ENCODE data around the gene TLK2.
"Not testable (repeated sequence)": the region's sequence is repeated elsewhere in the genome, so short reads cannot be mapped to it uniquely, and the experiment has no call there.

Gene TLK2

DNA sequence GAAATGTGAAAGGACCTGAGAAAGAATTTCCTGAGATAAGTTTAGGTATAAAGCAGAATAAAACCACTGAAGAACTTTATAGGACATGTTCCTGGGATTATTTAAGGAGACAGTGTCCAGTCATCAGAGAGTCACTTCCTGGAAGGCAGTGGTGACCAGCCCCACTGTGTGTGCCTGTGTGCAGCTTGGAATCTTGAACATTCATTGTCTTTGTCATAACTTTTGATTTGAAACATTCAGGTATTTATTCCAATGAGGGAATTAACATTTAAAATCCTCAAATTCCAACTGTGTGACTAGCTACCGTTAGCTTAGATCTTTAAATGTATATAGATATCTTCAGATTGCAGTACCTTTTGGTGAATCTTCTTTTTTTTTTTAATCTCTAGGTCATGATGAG, 87.2 kb downstream of the TLK2 start:
- no peak for DNase-seq

- DNase-seq = no peak
Measured at GRCh38 chr17:62566996-62567578, 88.5 kb downstream of the TLK2 start.

DNA sequence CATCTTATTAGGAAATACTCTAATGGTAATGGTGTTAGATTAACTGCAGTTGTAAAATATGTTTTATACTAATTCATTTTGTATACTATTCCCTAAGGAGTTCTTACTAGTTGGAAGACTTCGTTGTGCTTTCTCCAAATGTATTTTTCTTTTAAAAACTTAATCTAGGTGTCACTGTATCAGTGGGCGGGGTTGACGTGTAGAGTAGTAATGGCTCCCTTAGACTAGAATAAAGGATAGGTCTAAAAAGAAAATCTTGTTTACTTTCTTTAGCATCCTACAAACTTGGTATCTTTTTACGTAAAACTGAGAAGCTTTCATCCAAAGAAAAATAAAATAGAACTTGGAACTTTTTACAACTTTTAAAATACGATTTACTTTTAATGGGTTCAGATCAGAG, 93.9 kb downstream of the TLK2 start:
- no peak for DNase-seq

DNA sequence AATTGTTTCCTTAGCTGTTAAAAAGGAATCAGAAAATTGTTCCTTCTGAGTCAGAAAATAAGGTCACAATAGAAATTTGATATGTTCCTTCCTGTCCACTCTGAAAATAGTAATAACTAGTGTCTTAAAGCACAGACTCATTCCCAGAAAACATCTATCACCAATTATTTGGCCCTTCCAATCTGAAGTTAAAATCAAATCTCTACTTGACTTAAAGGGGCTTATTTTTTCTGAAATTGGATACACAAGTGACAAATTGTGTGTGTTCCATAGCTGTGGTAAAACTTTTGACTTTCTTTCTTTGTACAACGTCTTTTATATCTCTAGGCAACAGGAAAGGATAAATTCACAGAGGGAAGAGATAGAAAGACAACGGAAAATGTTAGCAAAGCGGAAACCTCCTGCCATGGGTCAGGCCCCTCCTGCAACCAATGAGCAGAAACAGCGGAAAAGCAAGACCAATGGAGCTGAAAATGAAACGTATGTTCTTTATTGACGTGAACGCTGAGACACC, 94.3 kb downstream of the TLK2 start:
- DNase-seq = no peak

DNA sequence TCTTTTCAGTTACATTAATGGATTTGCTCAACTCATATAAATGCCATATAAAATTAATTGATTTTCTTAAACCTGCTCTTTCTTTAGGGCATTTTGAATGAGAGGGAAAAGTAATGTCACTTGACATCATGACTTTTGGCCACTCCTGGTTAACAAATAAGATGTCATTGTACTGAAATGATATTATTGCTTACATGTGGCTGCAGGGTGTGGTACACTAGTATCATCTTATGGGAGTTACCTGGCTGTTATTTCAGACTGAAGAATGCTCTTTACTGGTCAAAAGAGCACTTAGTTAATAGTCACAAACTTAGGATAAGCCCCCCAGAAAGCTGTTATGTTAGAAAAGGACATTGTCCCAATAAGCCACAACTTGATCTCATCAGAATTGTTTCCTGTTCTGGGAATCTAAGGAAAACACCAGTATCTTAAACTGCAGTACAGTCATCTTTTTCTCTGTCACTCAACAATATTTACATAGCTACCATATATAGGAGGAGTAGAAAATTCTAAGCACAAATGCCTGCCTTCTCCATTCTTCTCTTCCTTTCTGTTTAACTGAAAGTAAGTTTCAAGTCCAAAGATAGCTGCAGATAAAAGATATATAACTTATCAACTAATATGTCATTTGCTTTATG, 95.0 kb downstream of the TLK2 start:
- DNase-seq = no peak

- no peak for DNase-seq
Measured at GRCh38 chr17:62576382-62576781, 97.8 kb downstream of the TLK2 start.

- no peak for DNase-seq
Measured at GRCh38 chr17:62578757-62579487, 100.3 kb downstream of the TLK2 start.

DNA sequence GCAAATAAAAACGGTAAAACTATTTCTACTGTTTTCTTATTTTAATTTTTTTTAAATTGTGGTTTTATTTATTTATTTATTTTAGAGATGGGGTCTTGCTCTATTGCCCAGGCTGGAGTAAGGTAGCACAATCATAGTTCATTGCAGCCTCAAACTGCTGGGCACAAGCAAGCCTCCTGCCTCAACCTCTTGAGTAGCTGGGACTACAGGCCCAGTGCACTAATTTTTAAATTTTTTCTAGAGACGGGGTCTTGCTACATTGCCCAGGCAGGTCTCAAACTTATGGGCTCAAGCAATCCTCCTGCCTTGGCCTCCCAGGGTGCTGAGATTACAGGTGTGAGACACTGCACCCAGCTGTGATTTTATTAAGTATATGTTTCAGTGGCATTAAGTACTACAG, 102.3 kb downstream of the TLK2 start:
- no peak for DNase-seq

GRCh38 chr17:62581764-62582163, 103.1 kb downstream of the TLK2 start:
- no peak for DNase-seq

GRCh38 chr17:62587554-62587953, 108.9 kb downstream of the TLK2 start:
- DNase-seq = no peak

DNA sequence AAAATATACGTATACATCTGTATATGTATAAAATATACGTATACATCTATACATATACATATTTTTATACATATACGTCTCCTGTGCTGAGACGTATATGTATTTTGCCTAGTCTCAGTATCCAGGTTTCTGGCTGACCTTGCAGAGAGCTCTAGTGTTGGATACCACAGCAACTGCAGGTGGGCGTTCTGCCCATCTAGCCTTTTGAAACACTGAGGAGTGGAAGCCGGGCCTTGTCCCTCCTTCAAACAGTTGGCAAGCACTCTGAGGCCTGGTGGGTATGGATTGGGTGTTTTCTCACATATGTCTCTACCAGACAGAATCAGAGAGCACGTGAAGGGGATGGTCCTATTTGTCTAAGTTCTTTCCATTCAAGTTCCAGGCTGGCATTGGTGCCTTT, 109.5 kb downstream of the TLK2 start:
- DNase-seq = no peak

GRCh38 chr17:62591333-62591732, 112.7 kb downstream of the TLK2 start:
- DNase-seq = no peak

GRCh38 chr17:62591822-62592221, 113.2 kb downstream of the TLK2 start:
- DNase-seq = not testable (repeated sequence)

GRCh38 chr17:62592341-62593099, 113.9 kb downstream of the TLK2 start:
- no peak for DNase-seq

DNA sequence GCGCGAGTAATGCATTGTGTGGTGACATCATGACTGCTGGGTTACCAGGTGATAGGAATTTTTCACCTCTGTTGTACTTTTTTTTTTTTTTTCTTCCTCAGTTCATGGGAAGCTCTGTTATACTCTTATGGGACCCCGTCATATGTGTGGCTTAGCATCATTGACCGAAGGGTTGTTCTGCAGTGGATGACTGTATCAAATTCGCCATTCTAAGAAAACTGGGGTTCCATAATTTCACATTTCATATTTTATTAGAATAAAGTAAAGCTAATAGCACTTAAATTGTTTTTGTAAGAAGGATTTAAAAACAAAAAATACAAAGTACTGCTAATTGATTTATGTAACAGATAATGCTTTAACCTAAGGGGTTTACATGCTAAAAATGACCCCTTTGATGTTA, 116.9 kb downstream of the TLK2 start:
- no peak for DNase-seq

DNA sequence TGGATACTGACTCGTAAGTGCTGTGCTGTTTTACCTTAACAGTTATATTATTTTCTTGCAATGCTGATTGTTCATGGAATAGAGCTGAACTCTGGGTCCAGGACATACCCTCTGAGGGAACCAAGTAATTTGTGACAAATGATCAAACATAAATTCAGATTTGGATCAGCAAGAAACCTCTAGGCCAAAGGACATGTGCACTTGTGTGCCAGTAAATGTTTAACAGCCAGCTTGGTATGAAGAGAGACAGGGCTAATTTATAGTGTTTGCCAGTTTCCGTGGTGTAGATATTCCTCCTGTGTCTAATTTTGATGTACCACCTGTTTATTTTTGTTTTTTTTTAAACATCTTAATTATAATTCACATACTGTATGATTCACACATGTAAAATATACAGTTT, 118.0 kb downstream of the TLK2 start:
- DNase-seq = no peak

- DNase-seq = no peak
Measured at GRCh38 chr17:62597150-62597549, 118.5 kb downstream of the TLK2 start.

DNA sequence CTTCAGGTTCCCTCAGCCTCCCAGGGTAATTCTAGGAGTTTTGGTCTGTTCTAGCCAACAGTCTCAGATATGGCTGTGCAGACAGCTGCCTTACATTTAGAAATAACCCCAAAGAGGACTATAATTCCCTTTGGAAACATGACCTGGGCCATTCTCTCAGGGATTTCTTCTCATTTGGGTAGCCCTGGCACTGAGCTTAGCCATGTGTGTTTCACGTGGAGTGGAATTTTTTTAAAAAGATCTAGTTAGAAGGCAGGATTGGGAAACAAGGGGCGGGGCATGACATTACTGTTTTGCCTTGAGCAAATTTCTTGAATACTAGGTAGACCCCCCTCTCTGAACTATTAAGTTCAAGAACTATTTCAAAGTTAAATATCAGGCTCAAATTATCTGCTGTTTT, 119.3 kb downstream of the TLK2 start:
- no peak for DNase-seq

DNA sequence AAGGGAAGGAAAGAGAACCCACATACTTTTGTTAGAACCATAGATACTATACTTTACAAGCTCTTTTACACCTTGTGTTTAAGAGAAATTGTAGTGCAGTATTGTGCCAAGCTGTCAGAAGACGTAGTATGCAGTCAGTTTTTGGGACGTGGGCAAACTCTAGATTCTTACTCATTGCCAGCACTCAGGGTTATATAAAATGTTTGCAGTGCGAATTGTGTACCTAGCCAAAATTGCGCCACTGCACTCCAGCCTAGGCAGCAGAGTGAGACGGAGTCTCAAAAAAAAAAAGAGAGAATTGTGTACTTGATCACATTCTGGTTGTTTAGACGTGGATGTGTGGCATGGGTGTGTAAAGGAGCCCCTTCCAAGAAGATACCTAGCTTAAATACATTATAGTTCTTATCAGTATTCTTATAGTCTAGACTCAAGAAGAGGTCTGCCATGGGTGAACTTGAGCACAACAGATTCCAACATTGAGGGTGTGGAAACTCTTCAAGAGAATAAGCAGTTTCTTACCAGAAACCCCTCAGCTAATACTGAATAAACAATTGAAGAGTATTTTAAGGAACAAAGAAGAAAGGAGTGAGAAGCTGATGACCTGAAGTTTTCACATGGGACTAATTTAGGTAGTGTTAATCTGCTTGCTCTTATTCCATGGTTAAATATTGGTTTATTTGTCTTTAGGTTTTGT, 121.5 kb downstream of the TLK2 start:
- DNase-seq = no peak

GRCh38 chr17:62600805-62601204, 122.2 kb downstream of the TLK2 start:
- no peak for DNase-seq

- no peak for DNase-seq
Measured at GRCh38 chr17:62601471-62601870, 122.8 kb downstream of the TLK2 start.

GRCh38 chr17:62603783-62604182, 125.2 kb downstream of the TLK2 start:
- not testable (repeated sequence) for DNase-seq

DNA sequence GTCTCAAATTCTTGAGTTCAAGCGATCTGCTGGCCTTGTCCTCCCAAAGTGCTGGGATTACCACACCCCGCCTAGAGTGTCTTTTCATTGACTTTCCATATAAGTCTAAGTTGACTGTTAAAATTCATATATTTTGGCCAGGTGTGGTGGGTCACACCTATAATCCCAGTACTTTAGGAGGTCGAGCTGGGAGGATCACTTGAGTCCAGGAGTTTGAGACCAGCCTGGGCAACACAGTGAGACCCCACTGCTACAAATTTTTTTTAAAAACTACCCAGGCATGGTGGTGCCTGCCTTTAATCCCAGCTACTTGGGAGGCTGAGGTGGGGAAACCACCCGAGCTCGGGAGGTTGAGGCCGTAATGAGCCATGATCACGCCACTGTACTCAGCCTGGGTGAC, 127.0 kb downstream of the TLK2 start:
- DNase-seq = no peak
